NK-92 (cell line): ENCODE results near the gene CNGA4.
"Not testable (repeated sequence)": the region's sequence is repeated elsewhere in the genome, so short reads cannot be mapped to it uniquely, and the experiment has no call there.

Experiments
- DNase-seq: peaks from one replicate; lab custom pipeline; 2025; ENCODE audit not compliant: unreplicated experiment; lab: John Stamatoyannopoulos, UW

The CNGA4 gene

GRCh38 chr11:6225024-6225423 is 13.9 kb upstream of the CNGA4 start:
- DNase-seq = no peak

GRCh38 chr11:6225896-6226295 is 13.0 kb upstream of the CNGA4 start:
- no peak for DNase-seq

GRCh38 chr11:6228520-6228919 is 10.4 kb upstream of the CNGA4 start:
- DNase-seq = no peak

- no peak for DNase-seq
These were observed 9.0 kb upstream of the CNGA4 start for GRCh38 chr11:6229911-6230310.

GRCh38 chr11:6232899-6233298 is 6.0 kb upstream of the CNGA4 start:
- DNase-seq = no peak

- DNase-seq = no peak
These were observed 4.9 kb upstream of the CNGA4 start for GRCh38 chr11:6233984-6234386.

DNA sequence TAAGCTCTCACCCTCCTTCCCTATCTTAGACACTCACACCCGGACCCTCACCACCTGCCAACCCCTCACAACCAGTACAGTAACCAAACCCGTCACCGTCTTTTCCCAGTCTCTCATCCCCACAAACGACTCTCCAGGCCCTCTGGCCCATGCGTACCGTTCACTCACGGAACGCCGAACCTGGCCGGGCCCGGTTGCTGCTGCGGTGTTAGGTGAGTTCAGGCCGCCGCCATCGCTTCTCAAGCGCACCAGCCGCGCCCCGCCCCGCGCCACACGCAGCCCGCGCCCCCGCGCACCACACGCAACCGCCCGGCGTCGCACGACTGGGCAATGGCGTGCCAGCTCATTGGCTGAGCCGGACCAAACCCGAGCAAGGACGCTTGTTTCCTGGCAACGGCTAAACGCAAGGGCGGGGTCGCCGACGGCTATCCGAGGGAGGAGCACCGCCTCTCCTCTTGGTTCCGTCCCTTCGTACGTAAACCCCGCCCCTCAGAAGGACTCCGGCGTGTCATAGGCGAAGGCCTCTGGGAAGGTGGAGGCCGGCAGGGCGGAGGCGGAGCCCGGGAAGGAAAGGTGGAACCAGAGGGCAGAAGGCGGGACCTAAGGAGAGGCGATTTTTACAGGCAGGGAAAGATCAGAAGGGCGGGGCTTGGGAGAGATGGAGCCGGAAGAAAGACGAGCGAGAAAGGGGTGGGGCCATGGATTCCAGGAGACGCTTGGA is 4.3 kb upstream of the CNGA4 start, which contains the start of gene FHIP1B:
Gene FHIP1B, minus strand, starts transcription at position 250 of the 721 bp plus-strand sequence. CDS start 10,120 bp downstream, outside the sequence.
- DNase-seq = peak; percentile 98

GRCh38 chr11:6237266-6237665 is 1.6 kb upstream of the CNGA4 start:
- no peak for DNase-seq

DNA sequence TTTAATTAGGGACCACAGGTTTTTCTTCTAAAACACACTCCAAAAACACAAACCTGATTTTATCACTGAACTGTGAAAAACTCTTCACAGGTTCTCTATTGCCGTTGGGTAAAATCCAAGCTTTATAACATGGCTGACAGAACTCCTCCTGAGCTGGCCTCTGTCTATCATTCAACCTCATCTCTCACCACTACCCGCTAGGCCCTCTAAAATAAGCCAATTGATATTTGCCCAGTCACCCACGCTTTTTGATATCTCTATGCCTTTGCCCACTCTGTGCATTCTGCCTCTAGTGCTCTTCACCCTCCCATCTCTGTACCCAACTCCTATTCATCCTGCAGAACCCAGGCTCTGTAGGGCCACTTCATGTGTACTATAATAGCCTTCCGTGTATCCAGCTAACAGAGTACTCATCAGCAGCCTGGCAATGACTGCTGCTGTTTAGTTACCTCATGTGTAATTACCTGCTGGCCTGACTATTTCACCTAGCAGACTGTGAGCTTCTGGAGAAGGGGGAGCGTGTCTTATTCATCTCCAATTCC is 1.1 kb upstream of the CNGA4 start:
- DNase-seq = no peak

- DNase-seq = no peak
These were observed 1.2 kb downstream of the CNGA4 start for GRCh38 chr11:6240139-6240538.

- DNase-seq = no peak
These were observed 1.9 kb downstream of the CNGA4 start for GRCh38 chr11:6240781-6241180.

- DNase-seq = no peak
These were observed 2.4 kb downstream of the CNGA4 start for GRCh38 chr11:6241316-6241715.

GRCh38 chr11:6245536-6245935 is 6.6 kb downstream of the CNGA4 start:
- DNase-seq = no peak

DNA sequence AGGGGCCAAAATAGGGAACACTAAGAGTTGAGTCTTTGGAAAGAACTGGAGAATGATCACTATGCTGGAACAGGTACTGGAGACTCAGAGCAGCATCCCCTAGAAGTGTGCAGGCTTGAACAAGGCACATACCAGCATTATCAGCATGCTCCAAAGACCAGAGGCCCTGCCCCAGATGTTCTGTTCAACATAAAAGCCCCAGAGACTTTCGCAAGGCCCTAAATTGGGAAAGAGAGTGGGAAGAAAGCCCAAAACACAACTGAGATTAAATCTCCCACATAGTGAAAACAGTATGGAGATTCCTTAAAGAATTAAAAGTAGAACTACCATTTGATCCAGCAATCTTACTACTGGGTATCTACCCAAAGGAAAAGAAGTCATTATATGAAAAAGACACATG is 9.4 kb downstream of the CNGA4 start:
- DNase-seq = no peak

GRCh38 chr11:6248897-6249296 is 10.0 kb downstream of the CNGA4 start:
- DNase-seq = not testable (repeated sequence)

DNA sequence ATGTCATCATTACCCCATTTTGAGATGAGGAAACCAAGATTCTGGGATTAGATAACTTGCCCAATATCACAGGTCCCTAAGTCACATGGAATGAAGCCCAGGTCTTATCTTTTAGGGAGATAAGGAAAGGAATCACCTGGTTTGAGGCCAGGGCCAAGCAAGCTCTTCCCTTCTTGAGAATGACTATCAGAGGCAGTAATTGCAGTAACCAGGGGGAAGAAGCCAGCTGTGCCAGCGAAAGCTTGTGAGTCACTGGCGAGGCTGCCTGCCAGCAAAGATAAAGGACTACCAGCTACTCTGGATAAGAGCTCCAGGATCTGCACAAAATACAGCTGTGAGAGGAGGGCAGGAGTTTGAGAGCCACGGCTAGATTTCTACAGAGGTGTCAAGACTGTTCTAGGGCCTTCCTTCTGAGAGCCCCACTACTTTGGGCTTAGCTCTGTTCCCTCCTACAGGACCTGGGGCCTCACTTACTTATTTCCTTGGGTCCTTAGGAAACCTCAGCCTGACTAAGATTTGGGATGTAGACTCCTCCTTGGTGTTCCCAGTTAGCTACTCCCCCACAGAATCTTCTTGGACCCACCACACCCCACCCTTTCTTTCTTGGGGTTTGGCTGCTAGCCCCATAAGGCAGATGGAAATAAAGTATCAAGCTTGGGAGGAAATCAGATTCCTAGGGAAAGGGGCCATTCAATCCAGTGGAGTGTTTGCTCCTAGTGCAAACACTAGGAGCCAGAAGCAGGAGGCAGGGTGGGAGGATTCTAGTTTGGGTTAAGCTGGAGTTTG is 11.1 kb downstream of the CNGA4 start:
- DNase-seq = no peak

GRCh38 chr11:6251120-6251733 is 12.3 kb downstream of the CNGA4 start:
- DNase-seq = no peak

DNA sequence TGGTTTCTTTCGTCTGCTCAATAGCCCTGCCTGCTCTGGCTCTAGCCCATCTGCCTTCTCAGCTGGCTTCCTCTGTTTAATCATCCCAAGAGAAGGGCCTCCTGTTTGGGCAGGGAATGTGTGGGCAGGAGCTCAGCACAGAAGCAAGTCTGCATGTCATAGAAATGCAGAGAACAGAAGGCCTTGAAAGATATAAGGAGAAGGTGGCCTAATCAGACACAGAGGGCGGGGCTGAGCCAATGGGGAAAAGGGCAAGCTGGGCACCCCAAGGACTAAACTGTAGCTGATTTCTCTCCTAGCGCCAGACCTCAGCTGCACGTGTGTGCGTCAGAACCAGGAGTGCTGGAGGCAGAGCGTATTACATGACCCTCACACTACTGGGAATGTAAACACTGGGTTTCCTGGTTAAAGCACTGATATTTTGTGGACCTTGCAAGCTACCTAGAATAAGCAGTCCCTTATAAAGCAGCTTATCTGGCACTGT is 13.1 kb downstream of the CNGA4 start:
- DNase-seq = no peak

GRCh38 chr11:6253197-6253596 is 14.3 kb downstream of the CNGA4 start:
- no peak for DNase-seq

GRCh38 chr11:6258141-6258540 is 19.3 kb downstream of the CNGA4 start:
- DNase-seq = no peak

- no peak for DNase-seq
These were observed 19.7 kb downstream of the CNGA4 start for GRCh38 chr11:6258571-6259081.
